HG02870 (cell line): Measurements from ENCODE around the gene SGO1.

ENCODE experiments used
- ATAC-seq: cut with Tn5 transposase; IDR thresholded peaks from one replicate; pipeline ENCODE4 v1.9.1; 2021; ENCODE audit warnings: mild to moderate bottlenecking, moderate library complexity; ENCODE audit not compliant: unreplicated experiment

Gene SGO1

GRCh38 chr3:20160230-20160629, 25.8 kb downstream of the SGO1 start:
- ATAC-seq, result no peak

GRCh38 chr3:20154928-20155327, 31.1 kb downstream of the SGO1 start:
- peak; percentile 83 for ATAC-seq

DNA sequence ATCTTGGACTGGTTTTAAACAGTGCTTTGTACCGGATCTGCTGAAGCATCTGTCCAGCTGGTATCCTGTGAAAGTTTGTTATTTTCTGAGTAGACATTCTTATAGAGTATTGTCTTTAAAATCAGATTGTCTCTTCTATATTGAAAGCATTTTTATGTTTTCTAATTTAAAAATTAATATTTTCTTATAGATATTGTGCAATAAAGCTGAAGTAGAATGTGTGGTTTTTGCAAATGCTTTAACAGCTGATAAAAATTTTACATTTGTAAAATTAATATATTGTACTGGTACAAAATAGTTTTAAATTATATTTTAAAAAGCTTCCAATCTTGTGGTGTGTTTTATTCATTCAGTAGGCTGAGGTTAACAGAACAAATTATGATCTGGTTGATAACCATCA, 31.9 kb downstream of the SGO1 start:
- ATAC-seq, result no peak

DNA sequence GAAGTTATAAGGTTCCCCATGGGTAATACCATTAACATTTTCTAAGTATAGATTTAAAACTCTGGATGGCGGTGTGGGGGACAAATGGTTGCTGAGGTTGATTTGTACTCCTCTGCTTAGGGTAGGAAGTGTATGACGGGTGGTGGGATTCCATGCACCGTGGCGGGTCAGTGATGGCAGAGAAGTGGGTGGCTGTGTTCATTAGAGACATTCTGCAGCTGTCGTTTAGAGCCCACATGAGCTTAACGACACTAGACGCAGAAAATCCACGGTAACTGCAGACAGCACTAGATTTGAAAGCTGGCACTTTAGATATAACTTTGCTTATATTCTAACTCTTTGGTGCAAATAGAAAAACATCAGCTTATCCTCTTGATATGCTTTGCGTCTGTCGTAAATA, 37.5 kb downstream of the SGO1 start:
- ATAC-seq, result no peak

DNA sequence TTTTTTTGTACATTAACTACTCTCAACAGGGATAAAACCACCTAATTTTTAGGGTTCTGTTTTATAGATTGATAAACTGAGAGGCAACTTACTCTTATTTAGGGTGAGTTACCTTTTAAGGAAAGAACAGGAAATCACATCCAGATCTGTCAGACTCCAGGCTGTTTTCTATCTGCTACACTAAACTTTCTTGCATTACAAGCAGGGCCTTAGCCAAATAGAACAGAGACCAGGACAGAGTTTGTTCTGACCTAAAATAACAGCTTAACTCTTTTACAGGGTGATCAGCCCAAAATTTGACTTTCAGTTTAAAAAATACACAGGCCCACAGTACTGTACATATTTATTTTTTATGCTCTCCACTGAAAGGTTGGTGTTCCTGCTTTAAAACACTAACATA, 38.6 kb downstream of the SGO1 start:
- no peak for ATAC-seq

GRCh38 chr3:20146301-20146700, 39.7 kb downstream of the SGO1 start:
- ATAC-seq, result no peak

- ATAC-seq, result no peak
These were observed 40.1 kb downstream of the SGO1 start for GRCh38 chr3:20145874-20146273.

DNA sequence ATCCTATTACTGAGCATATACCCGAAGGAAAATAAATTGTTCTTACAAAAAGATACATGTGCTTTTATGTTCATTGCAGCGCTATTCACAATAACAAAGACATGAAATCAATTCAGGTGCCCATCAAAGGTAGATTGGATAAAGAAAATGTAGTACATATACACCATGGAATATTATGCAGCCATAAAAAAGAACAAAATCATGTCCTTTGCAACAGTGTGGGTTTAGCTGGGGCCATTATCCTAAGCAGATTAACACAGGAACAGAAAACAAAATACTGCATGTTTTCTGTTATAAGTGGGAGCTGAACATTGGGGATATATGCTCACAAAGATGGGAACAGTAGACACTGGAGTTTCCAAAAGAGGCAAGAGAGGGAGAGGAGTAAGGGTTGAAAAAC, 42.5 kb downstream of the SGO1 start:
- ATAC-seq, result no peak

- no peak for ATAC-seq
These were observed 43.5 kb downstream of the SGO1 start for GRCh38 chr3:20142517-20142916.

GRCh38 chr3:20141851-20142250, 44.2 kb downstream of the SGO1 start:
- no peak for ATAC-seq

- ATAC-seq, result no peak
These were observed 44.7 kb downstream of the SGO1 start for GRCh38 chr3:20141316-20141715.

GRCh38 chr3:20140881-20141280, 45.1 kb downstream of the SGO1 start:
- ATAC-seq, result no peak

DNA sequence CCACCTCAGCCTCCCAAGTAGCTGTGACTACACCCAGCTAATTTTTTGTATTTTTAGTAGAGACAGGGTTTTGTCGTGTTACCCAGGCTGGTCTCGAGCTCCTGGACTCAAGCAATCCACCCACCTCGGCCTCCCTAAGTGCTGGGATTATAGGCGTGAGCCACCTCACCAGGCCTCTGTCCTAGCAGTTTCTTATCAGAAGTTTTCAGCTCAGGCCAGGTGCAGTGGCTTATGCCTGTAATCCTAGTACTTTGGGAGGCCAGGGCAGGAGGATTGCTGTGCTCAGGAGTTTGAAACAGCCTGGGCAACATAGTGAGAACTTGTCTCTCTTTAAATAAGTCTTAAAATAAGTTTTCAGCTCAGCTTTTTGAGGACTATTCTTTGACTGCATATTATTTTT, 48.4 kb downstream of the SGO1 start:
- ATAC-seq, result no peak

DNA sequence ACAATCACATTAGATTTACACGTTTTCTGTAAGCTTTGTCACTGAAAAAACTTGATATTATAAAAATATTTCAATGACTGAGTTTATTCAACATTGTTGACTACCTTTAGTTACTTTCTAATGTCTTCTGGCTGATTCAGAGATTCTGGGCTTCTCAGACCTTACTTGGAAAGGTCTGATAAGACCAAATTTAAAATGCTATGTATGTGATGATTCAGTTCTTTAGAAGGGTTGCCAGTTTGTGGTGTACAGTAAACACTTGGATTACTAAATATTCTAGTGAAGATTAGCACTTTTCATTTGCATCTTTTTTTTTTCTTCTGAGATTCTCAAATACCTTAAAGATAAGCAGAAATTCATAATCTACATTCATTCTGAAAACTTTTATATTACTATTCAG, 49.8 kb downstream of the SGO1 start:
- no peak for ATAC-seq

GRCh38 chr3:20130106-20130505, 55.9 kb downstream of the SGO1 start:
- ATAC-seq, result no peak

DNA sequence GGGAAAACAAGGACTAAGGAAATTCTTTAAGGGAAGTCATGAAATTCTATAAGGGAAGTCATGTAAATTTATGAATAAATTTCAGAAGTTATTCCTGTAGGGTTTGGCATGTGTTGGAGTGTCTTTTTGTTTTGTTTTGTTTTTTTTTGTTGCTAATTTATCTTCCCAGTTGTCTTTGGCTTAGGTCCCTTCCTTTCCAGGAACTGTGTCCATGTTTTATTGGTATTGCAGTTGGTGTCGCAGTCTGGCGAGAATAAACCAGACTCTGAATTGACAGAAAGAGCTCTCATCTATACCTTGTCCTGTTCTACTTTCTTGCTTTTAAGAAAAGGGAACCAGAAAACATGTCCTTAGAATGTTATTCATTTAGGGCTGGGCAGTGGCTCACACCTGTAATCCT, 57.6 kb downstream of the SGO1 start:
- no peak for ATAC-seq

DNA sequence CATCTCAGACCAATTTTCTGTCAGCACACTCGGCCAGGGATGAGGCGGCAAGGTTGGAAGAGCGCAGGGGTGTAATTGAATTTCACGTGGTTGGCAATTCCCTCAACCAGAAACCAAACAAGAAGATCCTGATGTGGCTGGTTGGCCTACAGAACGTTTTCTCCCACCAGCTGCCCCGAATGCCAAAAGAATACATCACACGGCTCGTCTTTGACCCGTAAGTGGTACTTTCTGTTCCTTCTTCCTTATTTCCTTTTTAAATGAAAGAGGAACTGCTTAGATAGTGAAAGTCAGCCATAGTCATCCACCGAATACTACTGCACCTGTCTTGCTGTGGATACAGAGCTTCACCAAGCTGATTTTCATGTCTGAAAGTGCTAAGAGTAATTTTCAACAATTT, 60.1 kb downstream of the SGO1 start:
- ATAC-seq, result peak; percentile 100

GRCh38 chr3:20125289-20125688, 60.7 kb downstream of the SGO1 start:
- no peak for ATAC-seq

- ATAC-seq, result no peak
These were observed 62.8 kb downstream of the SGO1 start for GRCh38 chr3:20123131-20123652.

GRCh38 chr3:20121088-20121487, 64.9 kb downstream of the SGO1 start:
- ATAC-seq, result no peak
